ENCODE data around the gene MAP3K8. TPM values are rescaled to one million over a fixed set of nuclear protein-coding genes. Genes with fewer than 3 reads are reported as not detected.

The MAP3K8 gene
- total and polyA plus RNA-seq, 2 donors (not counting 3 experiments of a cell fraction or from before 2014, with no cell fraction given), result 5.2 to 10.6 TPM

GRCh38 chr10:30392564-30392990 is 41.4 kb upstream of the MAP3K8 start:
- H3K36me3 ChIP-seq (ENCODE audit: control insufficient read depth in 2 of 2, extremely low read depth in 1 of 2, insufficient read depth in 2 of 2, low read length in 2 of 2), result no peaks in the 10 kb centered on the region
- H2AFZ ChIP-seq (ENCODE audit: low read depth, low read length), result peak overlapping the region; percentile 29
- no peak overlapping the region for H3K9ac ChIP-seq (replicated peaks; ENCODE audit: extremely low read depth, insufficient read depth, low read length)
- no peaks in the 10 kb centered on the region for H3K9me3 ChIP-seq (replicated peaks; ENCODE audit: control insufficient read depth, insufficient read depth, low read length)
- H3K79me2 ChIP-seq (ENCODE audit: control insufficient read depth, insufficient read depth, low read length), result no peaks in the 10 kb centered on the region
- peak overlapping the region; percentile 37 for H3K4me2 ChIP-seq (ENCODE audit: insufficient read depth, low read length)
- no peaks in the 10 kb centered on the region for H3K4me1 ChIP-seq (ENCODE audit: control insufficient read depth, extremely low read depth, insufficient read depth, low read length)
- ChIA-PET CTCF (interaction anchor here (0.8 to 8.6 kb wide), 15 partner anchors 10 to 394 kb away, joined by 3 to 169 read pairs (median 6); no protein-coding TSS in a partner anchor), POLR2A (no interaction called here)
- no TSS peak for BruUV-seq (replicated peaks)
- no peak overlapping the region for H3K4me3 ChIP-seq (replicated peaks in 1 of 3; ENCODE audit: insufficient read depth in 1 of 3, low read depth in 1 of 3, low read length in 3 of 3)
- FAIRE-seq, result peak; percentile 93
- dilution Hi-C loops (cut with MboI; ENCODE audit: extremely low pct_ligation_motif_present, low sequenced_read_pairs), result no loop called here
- peaks cover 12 to 20% of the 10 kb centered on the region in 2 experiments for H3K27me3 ChIP-seq (ENCODE audit: control insufficient read depth in 2 of 2, insufficient read depth in 2 of 2, low read length in 2 of 2)
- H4K20me1 ChIP-seq (replicated peaks; ENCODE audit: control insufficient read depth, extremely low read depth, insufficient read depth, low read length), result no peaks in the 10 kb centered on the region
- no peaks in the 10 kb centered on the region for H3K9me1 ChIP-seq (replicated peaks; ENCODE audit: control insufficient read depth, extremely low read depth, insufficient read depth, low read length)
- no peak overlapping the region for H3K27ac ChIP-seq (ENCODE audit: insufficient read depth, low read depth, low read length)
- TF ChIP-seq POLR2AphosphoS5 (IDR thresholded peaks at IDR 0.05; ENCODE audit: insufficient read depth, low read depth, low read length) (no peak), POLR2A (IDR thresholded peaks at IDR 0.05; ENCODE audit: low read depth, low read length) (no peak), CTCF (IDR thresholded peaks at IDR 0.05; ENCODE audit: extremely low read depth in 1 of 2, insufficient read depth in 1 of 2, low read depth in 1 of 2, low read length in 2 of 2) (peak; percentile 76 to 95), MAX (IDR thresholded peaks at IDR 0.05; ENCODE audit: insufficient read depth, insufficient read length) (no peak)
- DNase-seq (ENCODE audit: low read depth, low spot score), result peak; percentile 61
- intact Hi-C loops (cut with micrococcal nuclease), result loop anchor here (1.0 to 2.0 kb wide), 6 partner anchors 22 to 394 kb away; no protein-coding TSS in a partner anchor

GRCh38 chr10:30396293-30396692 is 37.7 kb upstream of the MAP3K8 start:
- intact Hi-C loops (cut with micrococcal nuclease), result no loop called here
- no peak for DNase-seq (ENCODE audit: low read depth, low spot score)
- H3K9ac ChIP-seq (replicated peaks; ENCODE audit: extremely low read depth, insufficient read depth, low read length), result no peak overlapping the region
- H3K4me3 ChIP-seq (replicated peaks in 1 of 3; ENCODE audit: insufficient read depth in 1 of 3, low read depth in 1 of 3, low read length in 3 of 3), result no peak overlapping the region
- CTCF ChIA-PET, result interaction anchor here (0.8 to 8.6 kb wide), 4 partner anchors 18 to 196 kb away, joined by 3 to 169 read pairs (median 4); no protein-coding TSS in a partner anchor
- no peaks in the 10 kb centered on the region for H3K79me2 ChIP-seq (ENCODE audit: control insufficient read depth, insufficient read depth, low read length)
- H3K9me3 ChIP-seq (replicated peaks; ENCODE audit: control insufficient read depth, insufficient read depth, low read length), result no peaks in the 10 kb centered on the region
- FAIRE-seq, result no peak
- no TSS peak for BruUV-seq (replicated peaks)
- H3K4me2 ChIP-seq (ENCODE audit: insufficient read depth, low read length), result no peak overlapping the region
- H3K27me3 ChIP-seq (ENCODE audit: control insufficient read depth in 2 of 2, insufficient read depth in 2 of 2, low read length in 2 of 2), result peaks cover 20 to 31% of the 10 kb centered on the region in 2 experiments
- H3K27ac ChIP-seq (ENCODE audit: insufficient read depth, low read depth, low read length), result no peak overlapping the region
- H3K9me1 ChIP-seq (replicated peaks; ENCODE audit: control insufficient read depth, extremely low read depth, insufficient read depth, low read length), result no peaks in the 10 kb centered on the region
- no peaks in the 10 kb centered on the region for H3K4me1 ChIP-seq (ENCODE audit: control insufficient read depth, extremely low read depth, insufficient read depth, low read length)
- dilution Hi-C loops (cut with MboI; ENCODE audit: extremely low pct_ligation_motif_present, low sequenced_read_pairs), result no loop called here
- no peaks in the 10 kb centered on the region for H4K20me1 ChIP-seq (replicated peaks; ENCODE audit: control insufficient read depth, extremely low read depth, insufficient read depth, low read length)
- H3K36me3 ChIP-seq (ENCODE audit: control insufficient read depth in 2 of 2, extremely low read depth in 1 of 2, insufficient read depth in 2 of 2, low read length in 2 of 2), result no peaks in the 10 kb centered on the region
- TF ChIP-seq EZH2 (IDR thresholded peaks at IDR 0.05; ENCODE audit: borderline replicate concordance, low read depth, low read length, severe bottlenecking), result no peak
- H2AFZ ChIP-seq (ENCODE audit: low read depth, low read length), result no peak overlapping the region
- POLR2A ChIA-PET, result no interaction called here

Measured in endothelial cell of umbilical vein (primary cell).